HG02870 (cell line): Measurements from ENCODE around the gene MAP2K6.

ENCODE experiments used
- ATAC-seq: cut with Tn5 transposase; IDR thresholded peaks from one replicate; pipeline ENCODE4 v1.9.1; 2021; ENCODE audit warnings: mild to moderate bottlenecking, moderate library complexity; ENCODE audit not compliant: unreplicated experiment

Gene MAP2K6

GRCh38 chr17:69525920-69526841, 111.7 kb downstream of the MAP2K6 start:
- ATAC-seq: no peak

- no peak for ATAC-seq
Measured at GRCh38 chr17:69528035-69528434, 113.5 kb downstream of the MAP2K6 start.

- ATAC-seq: no peak
Measured at GRCh38 chr17:69533481-69534234, 119.2 kb downstream of the MAP2K6 start.

- no peak for ATAC-seq
Measured at GRCh38 chr17:69534235-69534621, 119.7 kb downstream of the MAP2K6 start.

- no peak for ATAC-seq
Measured at GRCh38 chr17:69535016-69535570, 120.6 kb downstream of the MAP2K6 start.

GRCh38 chr17:69538795-69539194, 124.3 kb downstream of the MAP2K6 start:
- no peak for ATAC-seq

GRCh38 chr17:69539274-69539673, 124.8 kb downstream of the MAP2K6 start:
- no peak for ATAC-seq

GRCh38 chr17:69539781-69540319, 125.4 kb downstream of the MAP2K6 start:
- ATAC-seq: no peak

- no peak for ATAC-seq
Measured at GRCh38 chr17:69540356-69540755, 125.9 kb downstream of the MAP2K6 start.

- no peak for ATAC-seq
Measured at GRCh38 chr17:69547230-69547629, 132.7 kb downstream of the MAP2K6 start.

- ATAC-seq: peak; percentile 75
Measured at GRCh38 chr17:69547947-69548346, 133.4 kb downstream of the MAP2K6 start.

GRCh38 chr17:69551212-69552010, 136.9 kb downstream of the MAP2K6 start:
- ATAC-seq: peak; percentile 38

GRCh38 chr17:69552986-69553667, 138.6 kb downstream of the MAP2K6 start:
- no peak for ATAC-seq

- no peak for ATAC-seq
Measured at GRCh38 chr17:69555056-69555455, 140.6 kb downstream of the MAP2K6 start.

- no peak for ATAC-seq
Measured at GRCh38 chr17:69557339-69557738, 142.8 kb downstream of the MAP2K6 start.

- no peak for ATAC-seq
Measured at GRCh38 chr17:69558796-69559195, 144.3 kb downstream of the MAP2K6 start.

GRCh38 chr17:69560987-69561441, 146.5 kb downstream of the MAP2K6 start:
- ATAC-seq: no peak

GRCh38 chr17:69561462-69561861, 147.0 kb downstream of the MAP2K6 start:
- ATAC-seq: no peak

GRCh38 chr17:69565447-69565846, 150.9 kb downstream of the MAP2K6 start:
- no peak for ATAC-seq

- ATAC-seq: no peak
Measured at GRCh38 chr17:69567130-69567529, 152.6 kb downstream of the MAP2K6 start.
